Erythroblast (primary cell): ENCODE data around the gene UNK.

Experiments used
- DNase-seq, 2 experiments: peaks; one replicate each; lab custom pipeline; 2025; lab: John Stamatoyannopoulos, UW
- GATA1 ChIP-seq: IDR thresholded peaks from 2 replicates; pipeline ENCODE4 v1.6.1; 2011; ENCODE audit warnings: low read depth, mild to moderate bottlenecking, control low read depth, low read length, moderate library complexity
- POLR2A ChIP-seq: IDR thresholded peaks from 2 replicates; pipeline ENCODE4 v1.6.1; 2011; ENCODE audit warnings: mild to moderate bottlenecking, low read length

Gene UNK

DNA sequence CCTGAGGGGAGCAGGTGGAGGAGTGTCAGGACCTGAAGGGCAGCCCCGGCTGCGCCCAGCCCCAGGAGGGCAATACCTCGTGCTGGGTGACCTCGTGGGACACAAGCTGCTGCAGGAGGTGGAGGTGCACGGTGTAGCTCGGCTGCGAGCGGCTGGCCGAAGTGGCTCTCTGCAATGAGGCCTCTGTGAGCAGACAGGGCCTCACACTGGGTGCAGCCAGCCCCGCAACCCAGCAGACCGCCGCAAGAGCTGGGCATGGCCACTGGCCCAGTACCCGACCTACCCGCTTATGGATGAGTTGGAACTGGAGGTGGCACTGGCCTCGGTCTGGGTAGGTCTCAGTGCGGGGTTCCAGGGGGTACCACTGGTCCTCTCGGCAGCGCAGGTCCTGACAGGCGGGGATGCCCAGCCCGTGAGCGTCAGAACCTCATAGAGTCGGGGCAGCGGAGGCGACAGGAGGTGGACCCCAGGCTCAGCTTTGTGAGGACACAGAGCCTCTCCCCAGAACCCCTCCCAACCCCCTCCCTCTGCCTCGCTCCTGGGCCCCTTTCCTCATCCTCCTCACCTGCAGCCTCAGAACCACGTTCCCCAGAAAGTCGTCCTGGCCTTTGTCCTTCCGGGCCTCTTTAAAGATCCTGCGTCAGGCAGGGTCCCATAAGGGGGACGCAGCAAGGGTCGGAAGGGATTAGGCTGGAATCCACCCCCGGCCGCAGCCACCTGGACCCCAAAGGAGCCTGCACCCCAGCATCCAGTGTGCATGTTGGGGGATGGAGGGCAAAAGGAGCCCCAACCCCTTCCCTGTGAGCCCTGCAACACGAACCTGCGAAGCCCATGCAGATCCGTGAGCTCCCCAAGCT lies 55.6 kb downstream of the UNK start:
- no peak for DNase-seq
- TF ChIP-seq GATA1, result no peak
- TF ChIP-seq POLR2A, result no peak

- TF ChIP-seq GATA1 (no peak), POLR2A (no peak)
- DNase-seq, result no peak
Observed at GRCh38 chr17:75840799-75841164, 56.2 kb downstream of the UNK start.

DNA sequence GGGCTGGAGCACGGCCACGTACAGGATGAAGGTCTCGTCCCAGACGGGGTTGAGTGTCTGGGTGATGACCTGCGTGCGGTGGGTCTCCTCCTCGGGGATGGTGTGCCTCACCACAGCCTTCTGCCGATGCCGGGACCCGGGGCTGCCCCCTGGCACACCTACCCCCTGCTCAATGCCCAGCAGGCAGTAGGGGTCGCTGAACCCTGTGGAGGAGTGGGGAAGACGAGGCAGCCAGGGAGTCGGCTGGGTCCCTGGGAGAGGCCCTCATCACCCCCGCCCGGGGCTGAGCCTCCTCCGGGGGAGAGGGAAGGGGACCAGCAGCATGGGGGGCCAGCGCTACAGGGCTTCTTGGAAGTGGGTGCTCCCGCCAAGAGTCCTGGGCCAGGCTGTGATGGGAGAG lies 57.8 kb downstream of the UNK start:
- TF ChIP-seq POLR2A, result no peak
- TF ChIP-seq GATA1, result no peak
- no peak for DNase-seq

GRCh38 chr17:75842963-75843576 lies 58.5 kb downstream of the UNK start:
- TF ChIP-seq POLR2A, result no peak
- no peak for TF ChIP-seq GATA1
- peak; percentile 50 to 59 for DNase-seq

- TF ChIP-seq POLR2A (peak; percentile 81), GATA1 (peak; percentile 67)
- DNase-seq, result peak; percentile 85 to 89
Observed at GRCh38 chr17:75843577-75844529, 59.2 kb downstream of the UNK start, which contains the start of gene UNC13D. Gene UNC13D, minus strand, starts transcription at chr17:75844404. Its CDS starts 67 bp downstream, at chr17:75844337.

DNA sequence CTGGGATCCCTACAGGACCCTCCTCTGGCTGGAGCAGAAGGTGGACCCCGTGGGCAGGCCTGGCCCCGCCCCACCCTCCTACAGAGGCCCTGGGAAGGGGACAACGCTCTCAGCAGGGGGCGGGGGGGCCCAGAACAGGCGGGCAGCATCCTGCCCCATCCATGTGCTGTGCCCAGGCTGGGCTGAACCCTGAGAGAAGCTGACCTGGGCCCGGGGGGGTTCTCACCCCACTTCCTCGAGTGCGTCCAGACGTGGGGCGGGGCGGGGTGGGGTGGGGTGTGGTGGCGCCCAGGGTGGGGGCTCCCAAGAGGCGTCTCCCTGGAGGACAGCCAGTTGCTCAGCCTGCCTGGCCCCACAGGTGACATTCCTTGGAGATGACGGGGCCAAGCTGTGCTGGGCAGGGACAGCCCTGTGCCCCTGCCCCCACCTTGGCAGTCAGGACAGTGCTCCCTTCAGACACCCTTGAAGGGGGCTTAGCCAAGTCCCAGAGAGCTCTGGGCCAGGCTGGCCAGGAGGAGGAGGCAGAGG lies 60.0 kb downstream of the UNK start:
- peak; percentile 68 for DNase-seq
- TF ChIP-seq GATA1 (no peak), POLR2A (no peak)

DNA sequence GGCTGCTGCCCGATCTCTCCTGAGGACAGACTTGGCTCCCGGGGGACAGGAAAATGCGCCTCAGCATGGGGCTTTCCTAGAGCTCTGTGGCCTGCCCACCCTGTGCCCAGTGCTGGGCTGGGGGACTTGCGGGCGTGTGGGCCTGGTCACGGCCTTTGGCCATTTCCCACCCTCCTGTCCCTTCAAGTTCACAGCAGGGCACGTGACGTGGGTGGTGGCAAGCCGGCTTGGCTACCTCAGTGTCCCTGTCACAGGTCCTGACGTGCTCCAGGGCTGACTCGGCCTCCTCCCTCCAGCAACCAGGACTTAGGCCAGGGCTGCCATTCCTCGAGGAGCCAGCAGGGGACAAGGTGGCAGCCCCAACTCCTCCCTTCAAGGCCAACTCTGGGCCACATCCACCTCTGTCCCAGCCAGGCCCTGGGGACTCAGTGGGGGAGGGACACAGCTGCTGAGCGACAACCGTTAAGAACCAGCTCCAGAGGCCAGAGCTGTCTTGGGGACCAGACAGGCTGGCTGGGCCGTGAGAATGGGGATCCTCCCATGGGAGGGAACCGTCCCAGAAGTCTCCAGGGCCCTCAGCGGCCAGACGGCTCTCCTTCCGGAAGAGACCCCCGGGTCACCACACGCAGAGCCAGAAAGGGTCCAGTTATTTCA lies 60.6 kb downstream of the UNK start:
- no peak for TF ChIP-seq GATA1
- peak; percentile 45 for TF ChIP-seq POLR2A
- DNase-seq, result peak; percentile 92

DNA sequence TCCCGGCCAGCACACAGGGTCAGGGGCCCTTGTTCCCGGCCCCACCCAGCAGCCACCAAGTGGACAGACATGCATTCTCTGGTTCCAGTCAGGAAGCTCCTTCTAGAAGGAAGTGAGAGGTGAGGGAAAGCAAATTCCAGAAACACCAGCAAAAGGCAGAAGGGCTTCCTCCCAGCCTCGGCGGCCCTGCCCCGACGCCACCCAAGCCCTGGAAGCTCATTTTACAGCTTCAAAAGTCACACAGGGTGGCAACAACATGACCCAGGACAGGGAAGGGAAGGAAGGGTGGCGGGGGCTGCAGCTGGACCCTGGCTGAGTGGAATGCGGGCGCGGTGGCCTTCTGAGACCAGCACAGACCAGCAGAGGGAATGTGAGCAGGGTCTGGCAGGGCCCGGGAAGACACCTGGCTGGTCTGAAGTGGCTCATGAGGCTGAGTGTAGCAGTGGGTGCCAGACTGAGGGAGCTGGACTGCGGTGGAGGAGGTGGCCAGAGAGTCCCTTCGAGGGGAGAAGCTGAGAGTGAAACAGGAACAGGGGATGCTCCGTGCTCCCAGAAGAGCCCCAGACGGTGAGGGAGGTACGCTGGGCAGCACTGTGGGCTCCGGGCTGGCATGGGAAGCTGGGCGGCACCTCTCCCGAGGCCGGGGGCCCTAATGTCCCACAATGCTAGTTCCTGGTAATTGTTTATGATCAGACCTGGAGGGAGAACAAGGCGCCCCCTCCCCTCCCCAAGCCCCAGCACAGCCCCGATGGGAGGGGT lies 61.5 kb downstream of the UNK start:
- TF ChIP-seq GATA1 (no peak), POLR2A (no peak)
- no peak for DNase-seq

- DNase-seq, result no peak
- TF ChIP-seq POLR2A, result no peak
- no peak for TF ChIP-seq GATA1
Observed at GRCh38 chr17:75846692-75847613, 62.3 kb downstream of the UNK start.

GRCh38 chr17:75847614-75848522 lies 63.3 kb downstream of the UNK start:
- no peak for TF ChIP-seq GATA1
- TF ChIP-seq POLR2A, result peak; percentile 15
- DNase-seq, result no peak
